GM21737 (cell line): Measurements from ENCODE around the gene EML1.

Source experiments
- ATAC-seq: cut with Tn5 transposase; IDR thresholded peaks from one replicate; pipeline ENCODE4 v1.9.1; 2021; ENCODE audit warnings: mild to moderate bottlenecking, moderate library complexity; ENCODE audit not compliant: unreplicated experiment

EML1 gene

GRCh38 chr14:99775351-99775750, 17.9 kb upstream of the EML1 start:
- no peak for ATAC-seq

DNA sequence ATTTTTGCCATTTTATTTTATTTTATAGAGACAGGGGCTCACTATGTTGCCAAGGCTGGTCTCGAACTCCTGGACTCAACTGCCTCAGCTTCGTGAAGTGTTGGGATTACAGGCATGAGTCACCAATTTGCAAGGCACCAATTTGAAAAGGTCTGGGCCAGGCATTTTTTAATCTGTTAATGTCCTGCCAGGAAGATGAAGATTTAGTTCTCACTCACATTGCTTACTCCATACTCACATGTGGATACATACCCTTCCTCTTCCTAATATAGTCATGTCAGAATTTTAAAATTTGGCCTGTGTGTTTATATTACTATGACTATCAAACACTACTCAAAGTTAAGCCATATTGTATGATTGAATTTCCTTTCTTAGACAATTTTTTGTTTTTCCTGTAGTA, 15.3 kb upstream of the EML1 start:
- ATAC-seq, result no peak

- ATAC-seq, result no peak
Measured at GRCh38 chr14:99779751-99780150, 13.5 kb upstream of the EML1 start.

DNA sequence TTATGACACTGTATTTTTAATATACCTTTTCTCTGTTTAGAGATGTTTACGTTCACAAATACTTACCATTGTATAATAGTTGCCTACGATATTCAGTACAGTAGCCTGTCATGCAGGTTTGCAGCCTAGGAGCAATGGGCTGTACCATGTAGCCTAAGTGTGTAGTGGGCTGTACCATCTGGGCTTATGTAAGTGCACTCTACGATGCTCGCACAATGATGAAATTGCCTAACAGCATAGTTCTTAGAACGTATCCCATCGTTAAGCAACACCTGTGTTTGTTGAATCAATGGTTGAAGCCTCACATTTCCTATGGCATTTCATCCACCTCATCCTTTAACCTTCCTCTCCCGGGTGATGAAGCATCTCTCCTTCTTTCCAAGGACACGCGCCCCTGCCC, 12.5 kb upstream of the EML1 start:
- ATAC-seq, result no peak

- no peak for ATAC-seq
Measured at GRCh38 chr14:99781091-99781490, 12.1 kb upstream of the EML1 start.

- ATAC-seq, result no peak
Measured at GRCh38 chr14:99781853-99782610, 11.2 kb upstream of the EML1 start.

DNA sequence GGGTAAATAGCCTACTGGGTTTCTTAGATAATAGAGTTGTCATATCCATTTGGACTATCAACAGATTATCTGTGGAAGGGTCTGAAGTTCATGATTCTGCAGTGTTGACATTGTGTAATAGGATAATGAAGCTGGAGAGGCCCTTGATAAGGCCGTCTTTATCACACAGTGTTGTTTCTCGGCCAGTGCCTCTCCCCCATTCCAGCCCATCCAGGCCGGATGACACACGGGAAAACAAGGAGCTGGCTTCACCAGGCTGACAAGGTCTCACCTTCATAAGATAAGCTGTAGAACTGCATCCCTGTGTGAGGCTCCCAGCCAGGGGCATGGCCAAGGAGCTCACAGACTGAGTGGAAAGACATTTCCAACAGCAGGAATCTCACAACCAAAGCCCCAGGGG, 8.7 kb upstream of the EML1 start:
- ATAC-seq, result no peak

GRCh38 chr14:99785426-99785825, 7.8 kb upstream of the EML1 start:
- ATAC-seq, result no peak

DNA sequence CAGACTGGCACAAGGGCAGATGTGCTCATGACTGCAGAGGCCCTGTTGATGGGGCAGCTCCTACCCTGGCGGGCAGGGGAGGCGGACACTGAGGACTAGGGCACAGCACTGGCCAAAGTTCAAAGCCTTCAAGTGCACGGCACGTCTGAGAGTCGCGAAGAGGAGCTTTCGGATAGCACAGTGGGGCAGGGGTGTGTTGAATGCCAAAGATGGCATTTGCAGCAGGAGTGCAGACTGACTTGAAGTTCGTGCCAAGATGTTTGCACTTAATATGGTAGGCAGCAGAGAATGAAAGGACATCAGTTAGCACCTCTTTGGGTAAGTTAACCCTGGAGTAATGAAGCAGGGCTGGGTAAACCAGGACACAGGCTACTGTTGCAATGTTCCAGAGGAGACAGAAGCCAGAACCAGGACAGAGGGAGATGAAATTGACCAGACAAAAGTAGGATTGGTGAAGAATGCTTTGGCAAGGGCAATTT, 6.7 kb upstream of the EML1 start:
- ATAC-seq, result no peak

DNA sequence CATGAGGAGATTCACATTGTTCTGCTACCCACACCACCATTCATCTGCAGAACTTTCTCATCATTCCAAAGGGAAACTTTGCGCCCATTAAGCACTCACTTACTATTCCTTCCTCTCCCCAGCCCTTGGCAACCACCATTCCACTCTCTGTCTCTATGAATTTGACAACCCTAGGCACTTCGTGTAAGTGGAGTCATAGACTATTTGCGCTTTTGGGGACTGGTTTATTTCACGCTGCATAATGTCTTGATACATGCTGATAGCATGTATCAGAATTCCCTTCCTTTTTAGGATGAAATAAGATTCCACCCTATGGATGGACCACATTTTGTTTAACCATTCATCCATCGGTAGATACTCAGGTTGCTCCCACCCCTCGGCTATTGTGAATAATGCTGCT, 4.5 kb upstream of the EML1 start:
- ATAC-seq, result no peak

GRCh38 chr14:99789581-99789980, 3.6 kb upstream of the EML1 start:
- ATAC-seq, result no peak

DNA sequence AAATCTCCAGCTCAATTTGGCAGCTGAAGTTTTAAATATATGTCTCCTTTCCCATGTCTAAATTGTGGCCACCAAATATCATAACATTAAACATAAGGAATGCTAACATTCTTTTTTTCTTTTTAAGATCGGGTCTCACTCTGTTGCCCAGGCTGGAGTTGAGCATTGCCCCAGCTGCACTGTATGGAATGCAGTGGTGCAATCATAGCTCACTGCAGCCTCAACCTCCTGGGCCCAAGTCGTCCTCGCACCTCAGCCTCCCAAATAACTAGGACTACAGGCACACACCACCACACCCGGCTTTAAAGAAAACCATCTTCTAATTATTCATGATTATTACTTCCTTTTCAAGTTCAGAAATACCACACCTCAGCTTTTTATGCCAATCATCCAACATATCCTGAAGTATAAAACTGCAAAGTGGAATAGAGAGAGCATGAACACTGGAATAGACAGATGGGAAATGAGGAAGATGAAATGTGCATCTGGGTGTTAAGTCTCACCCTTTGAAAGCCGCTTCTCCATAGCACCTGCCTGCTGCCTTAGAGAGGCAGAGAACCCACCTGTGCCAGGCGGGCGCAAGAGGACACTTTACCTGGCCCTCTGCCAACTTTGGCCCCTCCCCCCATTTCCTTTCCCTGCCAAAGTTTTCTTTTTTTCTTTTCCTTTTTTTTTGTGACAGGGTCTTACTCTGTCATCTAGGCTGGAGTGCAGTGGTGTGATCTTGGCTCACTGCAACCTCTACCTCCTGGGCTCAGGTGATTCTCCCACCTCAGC, 2.8 kb upstream of the EML1 start:
- ATAC-seq, result no peak

DNA sequence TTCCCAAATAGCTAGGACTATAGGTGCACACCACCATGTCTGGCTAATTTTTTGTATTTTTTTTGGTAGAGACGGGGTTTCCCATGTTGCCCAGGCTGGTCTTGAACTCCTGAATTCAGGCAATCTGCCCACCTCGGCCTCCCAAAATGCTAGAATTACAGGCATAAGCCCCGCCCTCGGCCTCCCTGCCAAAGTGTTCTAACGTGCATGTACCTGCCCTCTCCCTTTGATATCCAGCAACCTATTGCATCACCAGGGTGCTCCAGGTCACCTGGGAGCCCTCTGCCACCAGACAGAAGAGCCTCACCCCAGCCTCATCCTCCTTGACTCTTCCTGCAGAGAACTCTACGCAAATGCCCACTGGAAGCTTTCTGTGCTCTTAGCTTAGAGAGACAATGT, 2.2 kb upstream of the EML1 start:
- ATAC-seq, result no peak

DNA sequence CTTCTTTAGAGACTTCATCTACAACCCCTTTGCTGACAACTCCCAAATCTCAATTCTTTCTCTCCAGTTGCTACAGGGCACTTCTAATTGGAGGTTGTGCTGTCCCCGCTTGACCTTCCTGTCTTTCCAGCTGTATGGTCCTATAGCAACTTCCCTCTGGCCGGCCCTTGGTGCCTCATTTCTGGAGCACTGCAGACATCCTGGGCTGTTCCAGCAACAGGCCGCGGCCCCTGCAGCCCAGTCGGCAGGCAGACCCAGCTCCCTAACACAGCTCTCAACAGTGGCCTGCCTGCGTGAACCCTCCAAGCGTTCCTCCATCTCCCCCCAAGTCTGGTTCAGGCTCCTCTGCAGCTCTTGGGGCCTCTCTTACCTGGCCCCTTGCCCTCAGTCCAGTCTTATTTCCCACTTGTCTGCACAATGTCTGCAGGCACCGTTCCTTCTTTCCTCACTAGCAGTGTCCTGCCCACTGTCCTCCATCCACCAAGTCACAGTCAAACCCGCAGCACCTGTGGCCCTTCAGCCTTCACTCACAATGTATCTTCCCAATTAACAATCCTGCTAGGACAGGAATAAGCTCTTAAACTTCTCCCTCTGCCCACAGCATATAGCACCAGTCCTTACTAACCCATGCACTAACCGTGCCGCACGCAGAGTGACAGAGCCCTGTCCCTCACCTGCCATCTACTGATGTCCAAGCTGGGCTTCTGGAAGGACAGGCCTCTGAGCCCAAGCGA, 1.6 kb upstream of the EML1 start:
- no peak for ATAC-seq

DNA sequence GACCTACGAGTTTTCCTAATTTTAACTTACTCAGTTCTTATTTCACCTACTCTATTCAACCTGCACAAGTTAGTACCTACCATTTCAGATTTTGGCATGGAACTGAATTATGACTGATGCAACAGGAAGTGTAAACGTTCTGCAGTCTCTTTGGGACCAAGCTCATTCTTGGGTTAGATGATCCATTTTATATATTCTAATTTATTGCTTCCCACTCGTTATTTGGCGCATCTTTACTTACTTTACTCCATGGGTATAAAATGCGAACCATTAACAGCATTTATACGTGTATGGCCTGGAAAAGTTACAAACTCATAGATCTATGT, 1.0 kb upstream of the EML1 start:
- no peak for ATAC-seq

DNA sequence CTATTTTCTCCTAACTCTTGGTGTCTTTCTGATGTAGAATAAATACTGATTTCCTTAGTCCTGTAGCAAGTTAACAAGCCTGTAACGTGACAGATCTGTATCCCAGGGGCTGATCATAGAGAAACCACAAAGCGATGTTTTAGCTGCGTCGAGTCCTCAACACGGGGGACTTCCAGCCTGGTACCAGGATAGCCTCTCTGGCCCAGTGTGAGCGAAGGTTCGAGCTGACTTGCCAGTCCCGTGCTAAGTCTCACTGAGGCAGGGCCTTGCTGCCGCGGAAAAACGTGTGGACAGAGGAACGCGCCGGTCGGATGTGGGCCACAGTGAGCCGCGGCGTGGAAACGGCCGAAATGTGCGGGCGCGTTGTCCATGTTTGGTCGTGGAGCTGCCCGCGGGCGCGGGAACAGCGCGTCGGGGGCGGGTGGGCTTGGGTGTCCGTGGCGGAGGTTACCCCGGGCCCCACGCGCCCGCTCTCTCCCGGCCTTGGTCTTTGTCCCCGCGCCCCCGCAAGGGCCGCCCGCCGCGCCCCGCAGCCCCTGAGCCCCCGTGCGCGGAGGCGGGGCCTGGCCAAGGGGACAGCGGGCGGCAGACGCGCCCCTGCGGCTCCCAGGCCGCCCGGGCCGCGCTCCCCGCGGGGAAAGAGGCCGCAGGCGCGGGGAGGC, 531 bp upstream of the EML1 start:
- no peak for ATAC-seq

- ATAC-seq, result no peak
Measured at GRCh38 chr14:99794151-99794780, 1.1 kb downstream of the EML1 start.

DNA sequence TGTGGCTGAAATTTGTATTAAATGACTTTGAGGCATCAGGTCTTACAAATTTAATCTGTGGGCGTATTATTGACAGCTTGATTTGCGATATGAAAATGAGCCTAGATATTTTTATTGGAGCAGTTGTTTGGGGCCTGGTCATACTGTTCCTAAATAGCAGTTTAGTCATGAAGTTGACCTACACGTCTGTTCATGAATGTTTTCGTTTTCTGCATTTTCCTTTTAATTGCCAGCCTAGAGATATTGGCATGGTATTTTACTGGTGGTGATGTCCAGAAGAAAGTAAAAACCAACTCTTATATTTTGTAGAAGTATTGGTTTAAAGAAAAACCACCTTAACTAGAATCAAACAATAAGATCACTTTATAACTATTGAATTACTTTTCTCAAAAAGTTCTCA, 1.8 kb downstream of the EML1 start:
- ATAC-seq, result no peak

GRCh38 chr14:99797231-99797630, 4.0 kb downstream of the EML1 start:
- no peak for ATAC-seq

- ATAC-seq, result no peak
Measured at GRCh38 chr14:99800781-99801180, 7.6 kb downstream of the EML1 start.
